EL (cell line): ENCODE data around the gene FAM13A.

ENCODE experiments used
- DNase-seq: peaks from one replicate; pipeline ENCODE4 v3.0.0-alpha.2; 2016

FAM13A gene

GRCh38 chr4:88705223-88705622 lies 351.8 kb downstream of the FAM13A start:
- DNase-seq, result no peak

GRCh38 chr4:88702782-88703181 lies 354.2 kb downstream of the FAM13A start:
- DNase-seq, result no peak

- no peak for DNase-seq
These were observed 358.5 kb downstream of the FAM13A start for GRCh38 chr4:88698519-88698918.

- DNase-seq, result peak; percentile 66
These were observed 359.2 kb downstream of the FAM13A start, which contains the start of gene NAP1L5 for GRCh38 chr4:88697588-88698329. Gene NAP1L5, minus strand, starts transcription at chr4:88697829. Its CDS starts 75 bp downstream, at chr4:88697754.

- peak; percentile 29 for DNase-seq
These were observed 359.8 kb downstream of the FAM13A start for GRCh38 chr4:88697141-88697540.

- no peak for DNase-seq
These were observed 360.4 kb downstream of the FAM13A start for GRCh38 chr4:88696630-88697029.

- DNase-seq, result no peak
These were observed 363.2 kb downstream of the FAM13A start for GRCh38 chr4:88693792-88694191.

GRCh38 chr4:88690355-88690754 lies 366.6 kb downstream of the FAM13A start:
- peak; percentile 39 for DNase-seq

GRCh38 chr4:88681209-88681608 lies 375.8 kb downstream of the FAM13A start:
- DNase-seq, result no peak
